AG04450 (cell line): ENCODE data around the gene UBL4A. TPM values are rescaled to one million over a fixed set of nuclear protein-coding genes. Genes with fewer than 3 reads are reported as not detected.
A peak's percentile ranks its signal among the peaks of the same experiment; 100 is the strongest.

ENCODE experiments used
- CTCF ChIA-PET: fragments of 300-600, 350-600 bp; formaldehyde crosslinking; extraction: SDS; loops from one replicate; lab custom pipeline; 2022; ENCODE audit warnings: antibody characterized with exemption, inconsistent platforms; lab: Charles Lee
- POLR2A ChIA-PET: fragments of 350-600 bp; formaldehyde crosslinking; extraction: SDS; loops from one replicate; lab custom pipeline; 2021; ENCODE audit warnings: antibody characterized with exemption, inconsistent platforms; lab: Yijun Ruan, JAX
- DNase-seq: peaks from one replicate; pipeline ENCODE4 v3.0.0-alpha.2; 2011; ENCODE audit warnings: low read depth, low spot score
- H3K27ac ChIP-seq: one replicate; pipeline ENCODE4 v1.5.1; 2012; ENCODE audit warnings: low read depth, low read length, control low read depth
- H3K27me3 ChIP-seq: one replicate; pipeline ENCODE4 v1.6.0; 2012; ENCODE audit warnings: low read length; ENCODE audit not compliant: control insufficient read depth, insufficient read depth
- H3K4me3 ChIP-seq: 2 replicates; pipeline ENCODE4 v1.5.1; 2011; ENCODE audit warnings: mild to moderate bottlenecking, low read depth, low read length, control low read depth
- H3K9me3 ChIP-seq: 2 replicates; pipeline ENCODE4 v1.5.1; 2012; ENCODE audit warnings: low read length; ENCODE audit not compliant: control insufficient read depth, insufficient read depth
- polyA plus RNA-seq: library from polyadenylated mRNA; depleted of rRNA; stranded (reverse); fragments of >200 nt; gene quantifications from 2 replicates; pipeline ENCODE4 v1.2.3, GENCODE V29; 2011
- TF ChIP-seq, protein P1 (sequence below): IDR thresholded peaks from 2 replicates; pipeline ENCODE4 v1.5.1; 2011; ENCODE audit warnings: low read depth, low read length, control low read depth, inconsistent platforms

UBL4A gene
- polyA plus RNA-seq, 1 experiment, result 17.4 TPM

GRCh38 chrX:154481195-154481594, 5.2 kb downstream of the UBL4A start:
- TF ChIP-seq, protein P1, sequence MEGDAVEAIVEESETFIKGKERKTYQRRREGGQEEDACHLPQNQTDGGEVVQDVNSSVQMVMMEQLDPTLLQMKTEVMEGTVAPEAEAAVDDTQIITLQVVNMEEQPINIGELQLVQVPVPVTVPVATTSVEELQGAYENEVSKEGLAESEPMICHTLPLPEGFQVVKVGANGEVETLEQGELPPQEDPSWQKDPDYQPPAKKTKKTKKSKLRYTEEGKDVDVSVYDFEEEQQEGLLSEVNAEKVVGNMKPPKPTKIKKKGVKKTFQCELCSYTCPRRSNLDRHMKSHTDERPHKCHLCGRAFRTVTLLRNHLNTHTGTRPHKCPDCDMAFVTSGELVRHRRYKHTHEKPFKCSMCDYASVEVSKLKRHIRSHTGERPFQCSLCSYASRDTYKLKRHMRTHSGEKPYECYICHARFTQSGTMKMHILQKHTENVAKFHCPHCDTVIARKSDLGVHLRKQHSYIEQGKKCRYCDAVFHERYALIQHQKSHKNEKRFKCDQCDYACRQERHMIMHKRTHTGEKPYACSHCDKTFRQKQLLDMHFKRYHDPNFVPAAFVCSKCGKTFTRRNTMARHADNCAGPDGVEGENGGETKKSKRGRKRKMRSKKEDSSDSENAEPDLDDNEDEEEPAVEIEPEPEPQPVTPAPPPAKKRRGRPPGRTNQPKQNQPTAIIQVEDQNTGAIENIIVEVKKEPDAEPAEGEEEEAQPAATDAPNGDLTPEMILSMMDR, result no peak
- DNase-seq, result no peak
- H3K4me3 ChIP-seq, result no peak overlapping the region
- CTCF ChIA-PET, result no interaction called here
- POLR2A ChIA-PET, result interaction anchor here (0.5 to 1.5 kb wide), 2 partner anchors 9 to 57 kb away, joined by 4 to 5 read pairs; partner anchors contain the start of gene SLC10A3
- H3K27me3 ChIP-seq, result no peaks in the 10 kb centered on the region
- H3K9me3 ChIP-seq, result peaks cover 6% of the 10 kb centered on the region; the same call in 1 of the 2 replicates
- H3K27ac ChIP-seq, result no peak overlapping the region

- H3K27ac ChIP-seq, result no peak within 1 kb of the TSS
- CTCF ChIA-PET, result no interaction called here
- peaks cover 6% of the 10 kb centered on the region; the same call in 1 of the 2 replicates for H3K9me3 ChIP-seq
- POLR2A ChIA-PET, result interaction anchor here (0.5 to 2.1 kb wide), 4 partner anchors 11 to 62 kb away, joined by 3 to 11 read pairs (median 4); partner anchors contain the start of genes FAM3A and SLC10A3
- DNase-seq, result peak; percentile 69
- TF ChIP-seq, protein P1, result no peak
- H3K27me3 ChIP-seq, result no peaks in the 10 kb centered on the region
- peak within 1 kb of the TSS; percentile 61 for H3K4me3 ChIP-seq
These were observed 7.4 kb downstream of the UBL4A start, which contains the start of gene LAGE3 for GRCh38 chrX:154478728-154479622. Gene LAGE3 (minus strand): TSS chrX:154479281. CDS start chrX:154478915, 366 bp downstream.

- peak overlapping the region; percentile 61 for H3K4me3 ChIP-seq
- POLR2A ChIA-PET, result interaction anchor here (0.5 to 2.1 kb wide), 3 partner anchors 12 to 61 kb away, joined by 3 to 11 read pairs (median 5); partner anchors contain the start of genes FAM3A and SLC10A3
- TF ChIP-seq, protein P1, result no peak
- no peak overlapping the region for H3K27ac ChIP-seq
- H3K9me3 ChIP-seq, result peaks cover 6% of the 10 kb centered on the region; the same call in 1 of the 2 replicates
- no peak for DNase-seq
- CTCF ChIA-PET, result no interaction called here
- H3K27me3 ChIP-seq, result no peaks in the 10 kb centered on the region
These were observed 8.4 kb downstream of the UBL4A start for GRCh38 chrX:154477891-154478477.

- no peak overlapping the region for H3K4me3 ChIP-seq
- CTCF ChIA-PET, result no interaction called here
- DNase-seq, result no peak
- no peak overlapping the region for H3K27ac ChIP-seq
- peaks cover 6% of the 10 kb centered on the region; the same call in 1 of the 2 replicates for H3K9me3 ChIP-seq
- POLR2A ChIA-PET, result interaction anchor here (0.7 kb wide), 1 partner anchor 12 kb away, joined by 3 read pairs; no protein-coding TSS in a partner anchor
- TF ChIP-seq, protein P1, result no peak
- no peaks in the 10 kb centered on the region for H3K27me3 ChIP-seq
These were observed 9.6 kb downstream of the UBL4A start for GRCh38 chrX:154476821-154477220.
